ENCODE results near the gene STK32C.

DNA sequence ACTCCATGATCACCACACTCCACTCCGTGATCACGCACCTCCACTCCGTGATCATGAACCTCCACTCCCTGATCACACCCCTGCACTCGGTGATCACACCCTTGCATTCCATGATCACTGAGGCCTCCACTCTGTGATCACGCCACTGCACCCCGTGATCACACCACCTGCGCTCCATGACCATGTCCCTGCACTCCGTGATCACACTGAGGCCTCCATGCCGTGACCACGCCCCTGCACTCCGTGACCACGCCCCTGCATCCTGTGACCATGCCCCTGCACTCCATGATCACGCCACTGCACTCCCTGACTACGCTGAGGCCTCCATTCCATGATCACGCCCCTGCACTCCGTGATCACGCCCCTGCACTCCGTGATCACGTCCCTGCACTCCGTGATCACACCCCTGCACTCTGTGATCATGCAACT lies 27.1 kb downstream of the STK32C start:
- TF ChIP-seq, protein P1, sequence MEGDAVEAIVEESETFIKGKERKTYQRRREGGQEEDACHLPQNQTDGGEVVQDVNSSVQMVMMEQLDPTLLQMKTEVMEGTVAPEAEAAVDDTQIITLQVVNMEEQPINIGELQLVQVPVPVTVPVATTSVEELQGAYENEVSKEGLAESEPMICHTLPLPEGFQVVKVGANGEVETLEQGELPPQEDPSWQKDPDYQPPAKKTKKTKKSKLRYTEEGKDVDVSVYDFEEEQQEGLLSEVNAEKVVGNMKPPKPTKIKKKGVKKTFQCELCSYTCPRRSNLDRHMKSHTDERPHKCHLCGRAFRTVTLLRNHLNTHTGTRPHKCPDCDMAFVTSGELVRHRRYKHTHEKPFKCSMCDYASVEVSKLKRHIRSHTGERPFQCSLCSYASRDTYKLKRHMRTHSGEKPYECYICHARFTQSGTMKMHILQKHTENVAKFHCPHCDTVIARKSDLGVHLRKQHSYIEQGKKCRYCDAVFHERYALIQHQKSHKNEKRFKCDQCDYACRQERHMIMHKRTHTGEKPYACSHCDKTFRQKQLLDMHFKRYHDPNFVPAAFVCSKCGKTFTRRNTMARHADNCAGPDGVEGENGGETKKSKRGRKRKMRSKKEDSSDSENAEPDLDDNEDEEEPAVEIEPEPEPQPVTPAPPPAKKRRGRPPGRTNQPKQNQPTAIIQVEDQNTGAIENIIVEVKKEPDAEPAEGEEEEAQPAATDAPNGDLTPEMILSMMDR (IDR thresholded peaks at IDR 0.05) = no peak
- TF ChIP-seq POLR2A (IDR thresholded peaks at IDR 0.05) = no peak

All from body of pancreas (tissue), 4 donors.